Loucy (cell line): Measurements from ENCODE around the gene MACROD2.

Experiments
- H2AFZ ChIP-seq: fragments of 200-600 bp; sonication (generic); 2 replicates; pipeline ENCODE4 v1.6.0; 2016; ENCODE audit warnings: antibody characterized with exemption, mild to moderate bottlenecking, low read length, moderate library complexity
- H3F3A ChIP-seq: fragments of 200-600 bp; 2 replicates; pipeline ENCODE4 v1.6.0; 2016; ENCODE audit warnings: antibody characterized with exemption, low read depth, mild to moderate bottlenecking
- H3K27me3 ChIP-seq: fragments of 200-600 bp; sonication (generic); 2 replicates; pipeline ENCODE4 v1.6.1; 2014; ENCODE audit warnings: low read length, mild to moderate bottlenecking; ENCODE audit not compliant: insufficient read depth, poor library complexity, severe bottlenecking
- H3K36me3 ChIP-seq: fragments of 200-600 bp; sonication (generic); 2 replicates; pipeline ENCODE4 v1.6.1; 2016; ENCODE audit warnings: low read length; ENCODE audit not compliant: insufficient read depth
- H3K4me1 ChIP-seq: fragments of 200-600 bp; sonication (generic); 2 replicates; pipeline ENCODE4 v1.5.1; 2014; ENCODE audit warnings: low read length, mild to moderate bottlenecking; ENCODE audit not compliant: insufficient read depth, poor library complexity, severe bottlenecking
- H3K4me2 ChIP-seq: fragments of 200-600 bp; sonication (generic); 2 replicates; pipeline ENCODE4 v1.6.0; 2014; ENCODE audit warnings: antibody characterized with exemption, low read length, low read depth, mild to moderate bottlenecking; ENCODE audit not compliant: poor library complexity, severe bottlenecking
- H3K4me3 ChIP-seq: fragments of 200-600 bp; sonication (generic); 2 replicates; pipeline ENCODE4 v1.5.1; 2014; ENCODE audit warnings: low read length, mild to moderate bottlenecking, mixed read lengths; ENCODE audit not compliant: poor library complexity, severe bottlenecking
- H3K79me2 ChIP-seq: fragments of 200-600 bp; sonication (generic); 2 replicates; pipeline ENCODE4 v1.6.1; 2014; ENCODE audit warnings: low read length; ENCODE audit not compliant: insufficient read depth
- H3K9ac ChIP-seq: fragments of 200-600 bp; sonication (generic); 2 replicates; pipeline ENCODE4 v1.6.0; 2014; ENCODE audit warnings: mild to moderate bottlenecking, low read depth, low read length, moderate library complexity; ENCODE audit not compliant: poor library complexity, severe bottlenecking
- H3K9me2 ChIP-seq: fragments of 200-600 bp; sonication (generic); replicated peaks from 2 replicates; pipeline ENCODE4 v1.6.1; 2016; ENCODE audit warnings: low read depth, low read length, mixed read lengths
- H3K9me3 ChIP-seq: fragments of 200-600 bp; sonication (generic); 2 replicates; pipeline ENCODE4 v1.6.1; 2014; ENCODE audit warnings: mild to moderate bottlenecking, antibody characterized with exemption, low read length, low read depth; ENCODE audit not compliant: insufficient read depth
- H4K20me1 ChIP-seq: fragments of 200-600 bp; sonication (generic); 2 replicates; pipeline ENCODE4 v1.6.0; 2014; ENCODE audit warnings: antibody characterized with exemption, low read length, mild to moderate bottlenecking; ENCODE audit not compliant: insufficient read depth, poor library complexity, severe bottlenecking
- EZH2phosphoT487 ChIP-seq: fragments of 200-600 bp; IDR thresholded peaks from 2 replicates; pipeline ENCODE4 v1.6.1; 2018; ENCODE audit warnings: antibody characterized with exemption, mild to moderate bottlenecking, moderate library complexity, borderline replicate concordance
- TF ChIP-seq, protein P1 (sequence below): fragments of 200-600 bp; sonication (generic); conservative IDR thresholded peaks from 2 replicates; pipeline ENCODE4 v1.5.1; 2014; ENCODE audit warnings: mild to moderate bottlenecking, antibody characterized with exemption, low read length

The MACROD2 gene

DNA sequence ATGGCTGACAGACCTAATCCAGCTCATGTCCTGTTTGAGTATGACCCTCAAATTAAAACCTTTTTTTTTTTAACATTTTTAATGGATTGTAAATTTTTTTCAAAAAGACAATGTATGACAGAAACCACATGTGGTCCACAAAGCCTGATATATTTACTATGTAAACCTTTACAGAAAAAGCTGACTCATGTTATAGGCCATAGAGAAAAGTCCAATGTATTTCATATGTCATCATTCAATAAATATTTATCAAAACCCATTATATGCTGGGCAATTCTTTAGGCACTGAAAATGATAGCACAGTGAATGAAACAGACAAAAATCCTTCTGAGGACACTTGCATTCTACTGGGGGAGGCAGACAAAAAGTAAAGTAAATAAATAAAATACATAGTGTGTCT, 1168.3 kb downstream of the MACROD2 start:
- Histone ChIP-seq H3K4me3 (no peak overlapping the region), H3K4me2 (no peak overlapping the region), H3K9ac (no peak overlapping the region), H3K36me3 (no peaks in the 10 kb centered on the region), H3F3A (no peaks in the 10 kb centered on the region), H3K9me3 (no peaks in the 10 kb centered on the region), H4K20me1 (no peaks in the 10 kb centered on the region), H3K4me1 (peaks cover 17% of the 10 kb centered on the region), H3K9me2 (no peaks in the 10 kb centered on the region), H3K79me2 (no peaks in the 10 kb centered on the region), H2AFZ (no peak overlapping the region), H3K27me3 (no peaks in the 10 kb centered on the region)
- TF ChIP-seq, protein P1, sequence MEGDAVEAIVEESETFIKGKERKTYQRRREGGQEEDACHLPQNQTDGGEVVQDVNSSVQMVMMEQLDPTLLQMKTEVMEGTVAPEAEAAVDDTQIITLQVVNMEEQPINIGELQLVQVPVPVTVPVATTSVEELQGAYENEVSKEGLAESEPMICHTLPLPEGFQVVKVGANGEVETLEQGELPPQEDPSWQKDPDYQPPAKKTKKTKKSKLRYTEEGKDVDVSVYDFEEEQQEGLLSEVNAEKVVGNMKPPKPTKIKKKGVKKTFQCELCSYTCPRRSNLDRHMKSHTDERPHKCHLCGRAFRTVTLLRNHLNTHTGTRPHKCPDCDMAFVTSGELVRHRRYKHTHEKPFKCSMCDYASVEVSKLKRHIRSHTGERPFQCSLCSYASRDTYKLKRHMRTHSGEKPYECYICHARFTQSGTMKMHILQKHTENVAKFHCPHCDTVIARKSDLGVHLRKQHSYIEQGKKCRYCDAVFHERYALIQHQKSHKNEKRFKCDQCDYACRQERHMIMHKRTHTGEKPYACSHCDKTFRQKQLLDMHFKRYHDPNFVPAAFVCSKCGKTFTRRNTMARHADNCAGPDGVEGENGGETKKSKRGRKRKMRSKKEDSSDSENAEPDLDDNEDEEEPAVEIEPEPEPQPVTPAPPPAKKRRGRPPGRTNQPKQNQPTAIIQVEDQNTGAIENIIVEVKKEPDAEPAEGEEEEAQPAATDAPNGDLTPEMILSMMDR = no peak
- TF ChIP-seq EZH2phosphoT487 = no peak

DNA sequence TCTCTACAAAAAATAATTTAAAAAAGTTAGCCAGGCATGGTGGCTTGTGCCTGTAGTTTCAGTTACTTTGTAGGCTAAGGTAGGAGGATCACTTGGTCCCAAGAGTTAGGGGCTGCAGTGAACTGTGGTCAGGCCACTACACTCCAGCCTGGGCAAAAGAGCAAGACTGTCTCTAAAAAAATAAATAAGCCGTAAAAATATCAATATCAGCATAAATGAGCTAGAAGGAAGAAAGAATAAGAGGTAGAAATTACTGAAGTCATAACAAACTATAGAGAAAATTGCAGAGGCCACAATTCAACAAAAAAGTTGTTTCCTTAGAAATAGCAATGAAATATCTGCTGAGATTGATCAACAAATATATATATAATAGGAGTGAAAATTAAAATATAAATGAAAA, 1169.4 kb downstream of the MACROD2 start:
- no peaks in the 10 kb centered on the region for H3K36me3 ChIP-seq
- H3K4me2 ChIP-seq = no peak overlapping the region
- no peaks in the 10 kb centered on the region for H3K27me3 ChIP-seq
- peaks cover 17% of the 10 kb centered on the region for H3K4me1 ChIP-seq
- no peak overlapping the region for H3K4me3 ChIP-seq
- H2AFZ ChIP-seq = no peak overlapping the region
- no peaks in the 10 kb centered on the region for H3F3A ChIP-seq
- H4K20me1 ChIP-seq = no peaks in the 10 kb centered on the region
- TF ChIP-seq, protein P1 = no peak
- TF ChIP-seq EZH2phosphoT487 = no peak
- no peak overlapping the region for H3K9ac ChIP-seq
- H3K9me2 ChIP-seq = no peaks in the 10 kb centered on the region
- H3K79me2 ChIP-seq = no peaks in the 10 kb centered on the region
- H3K9me3 ChIP-seq = no peaks in the 10 kb centered on the region

DNA sequence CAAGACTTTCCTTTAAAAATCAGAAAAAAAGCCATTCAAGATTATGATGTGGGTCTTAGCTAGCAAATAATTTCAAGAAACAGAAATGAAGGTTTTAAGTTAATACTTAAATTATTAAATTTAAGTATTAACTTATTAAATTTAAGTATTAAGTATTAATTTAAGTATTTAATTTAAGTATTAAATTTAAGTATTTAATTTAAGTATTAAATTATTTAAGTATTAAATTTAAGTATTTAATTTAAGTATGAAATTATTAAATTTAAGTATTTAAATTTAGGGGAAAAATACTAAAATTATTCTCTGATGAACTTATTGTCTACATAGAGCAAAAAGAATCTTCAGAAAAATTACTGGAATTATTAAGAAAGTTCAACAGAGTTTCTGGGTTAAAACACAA, 1171.4 kb downstream of the MACROD2 start:
- Histone ChIP-seq H4K20me1 (no peaks in the 10 kb centered on the region), H3K4me3 (no peak overlapping the region), H3F3A (no peaks in the 10 kb centered on the region), H3K79me2 (no peaks in the 10 kb centered on the region), H3K9me2 (no peaks in the 10 kb centered on the region), H3K4me1 (peaks cover 17% of the 10 kb centered on the region), H3K27me3 (no peaks in the 10 kb centered on the region), H3K9me3 (no peaks in the 10 kb centered on the region), H3K36me3 (no peaks in the 10 kb centered on the region), H3K4me2 (no peak overlapping the region), H3K9ac (no peak overlapping the region), H2AFZ (no peak overlapping the region)
- TF ChIP-seq, protein P1 = no peak
- TF ChIP-seq EZH2phosphoT487 = no peak
